HepG2 (cell line): Measurements from ENCODE around the gene NOB1. TPM values are rescaled to one million over a fixed set of nuclear protein-coding genes. Genes with fewer than 3 reads are reported as not detected.

Experiments
- BORCS8-MEF2B ChIP-seq: sonication (generic); formaldehyde crosslinking; IDR thresholded peaks from 2 replicates; pipeline ENCODE4 v1.8.0; 2022; ENCODE audit warnings: mild to moderate bottlenecking, missing genetic modification reagents
- CC2D1A ChIP-seq: sonication (generic); formaldehyde crosslinking; IDR thresholded peaks from 2 replicates; pipeline ENCODE4 v1.8.1; 2023; ENCODE audit warnings: mild to moderate bottlenecking, missing genetic modification reagents
- CEBPG ChIP-seq: IDR thresholded peaks from 2 replicates; pipeline ENCODE4 v1.6.1; 2016
- EED ChIP-seq: sonication (generic); formaldehyde crosslinking; IDR thresholded peaks from 2 replicates; pipeline ENCODE4 v1.5.0; 2020; ENCODE audit warnings: mild to moderate bottlenecking, missing genetic modification reagents
- ELF3 ChIP-seq: IDR thresholded peaks from 2 replicates; pipeline ENCODE4 v1.6.1; 2016; ENCODE audit warnings: missing genetic modification reagents, missing compliant biosample characterization
- EP300 ChIP-seq, 3 experiments: sonication (generic) in 1 of 3; formaldehyde crosslinking in 1 of 3; IDR thresholded peaks; 2 replicates each; pipeline versions ENCODE4 v1.5.1 to v1.6.1; 2011 to 2020; ENCODE audit warnings: low read depth in 2 of 3, low read length in 2 of 3, borderline replicate concordance in 1 of 3, improper control_type of control experiment in 1 of 3, mild to moderate bottlenecking in 1 of 3, missing genetic modification reagents in 1 of 3, moderate library complexity in 1 of 3
- GATAD1 ChIP-seq: IDR thresholded peaks from 2 replicates; pipeline ENCODE4 v1.6.1; 2016; ENCODE audit warnings: missing genetic modification reagents, missing compliant biosample characterization
- HHEX ChIP-seq: IDR thresholded peaks from 2 replicates; pipeline ENCODE4 v1.6.1; 2016; ENCODE audit warnings: control low read depth
- HIVEP1 ChIP-seq: sonication (generic); formaldehyde crosslinking; IDR thresholded peaks from 2 replicates; pipeline ENCODE4 v1.4.0; 2020; ENCODE audit warnings: mild to moderate bottlenecking, missing genetic modification reagents
- IKZF4 ChIP-seq: sonication (generic); formaldehyde crosslinking; IDR thresholded peaks from 2 replicates; pipeline ENCODE4 v1.5.1; 2020; ENCODE audit warnings: borderline replicate concordance, mild to moderate bottlenecking, low read depth, missing genetic modification reagents; ENCODE audit errors: not compliant biosample characterization
- KAT7 ChIP-seq: IDR thresholded peaks from 2 replicates; pipeline ENCODE4 v1.6.1; 2018; ENCODE audit warnings: borderline replicate concordance, missing compliant biosample characterization
- MAFG ChIP-seq: sonication (generic); formaldehyde crosslinking; IDR thresholded peaks from 2 replicates; pipeline ENCODE4 v1.5.1; 2020; ENCODE audit warnings: mild to moderate bottlenecking, missing genetic modification reagents
- MEIS2 ChIP-seq: sonication (generic); formaldehyde crosslinking; IDR thresholded peaks from 2 replicates; pipeline ENCODE4 v1.9.0; 2021; ENCODE audit warnings: mild to moderate bottlenecking, missing genetic modification reagents
- NR3C1 ChIP-seq: sonication (generic); formaldehyde crosslinking; IDR thresholded peaks from 2 replicates; pipeline ENCODE4 v1.4.0; 2020; ENCODE audit warnings: missing genetic modification reagents
- PCBP2 ChIP-seq: fragments of 200-400 bp; formaldehyde crosslinking; optimal IDR thresholded peaks from 2 replicates; pipeline ENCODE3; 2018; ENCODE audit warnings: low read length, low read depth; ENCODE audit not compliant: poor library complexity, severe bottlenecking
- PHF5A ChIP-seq: IDR thresholded peaks from one replicate; pipeline ENCODE4 v1.6.1; 2018; ENCODE audit warnings: low read depth, missing genetic modification reagents; ENCODE audit not compliant: unreplicated experiment
- SMAD9 ChIP-seq: sonication (generic); formaldehyde crosslinking; IDR thresholded peaks from 2 replicates; pipeline ENCODE4 v1.5.1; 2020; ENCODE audit warnings: mild to moderate bottlenecking, missing genetic modification reagents
- SMYD3 ChIP-seq: sonication (generic); formaldehyde crosslinking; IDR thresholded peaks from 2 replicates; pipeline ENCODE4 v1.8.1; 2023; ENCODE audit warnings: mild to moderate bottlenecking, missing genetic modification reagents
- SRF ChIP-seq: IDR thresholded peaks from 2 replicates; pipeline ENCODE4 v1.6.1; 2011; ENCODE audit warnings: mild to moderate bottlenecking, low read depth, low read length, moderate library complexity
- ZNF383 ChIP-seq: sonication (generic); formaldehyde crosslinking; IDR thresholded peaks from 2 replicates; pipeline ENCODE4 v1.4.0; 2020; ENCODE audit warnings: missing genetic modification reagents, mild to moderate bottlenecking, borderline replicate concordance
- ZNF496 ChIP-seq: sonication (generic); formaldehyde crosslinking; IDR thresholded peaks from 2 replicates; pipeline ENCODE4 v1.8.1; 2023; ENCODE audit warnings: mild to moderate bottlenecking, moderate library complexity, missing genetic modification reagents; ENCODE audit not compliant: insufficient replicate concordance
- ZSCAN21 ChIP-seq: sonication (generic); formaldehyde crosslinking; IDR thresholded peaks from 2 replicates; pipeline ENCODE4 v1.8.0; 2022; ENCODE audit warnings: mild to moderate bottlenecking, missing genetic modification reagents, moderate library complexity, borderline replicate concordance
- polyA plus RNA-seq, 8 experiments: library from polyadenylated mRNA; depleted of rRNA in 3 of 8; stranded (reverse) in 7 of 8; unstranded in 1 of 8; fragments of >200 nt; fragmentation: Illumina TruSeq in 4 of 8; extraction: Trizol in 4 of 8; gene quantifications; 2 replicates each; pipeline versions ENCODE4 v1.2.1 to v1.2.3, GENCODE V29; 2011 to 2016; ENCODE audit warnings: low read depth in 4 of 8, missing spikeins in 1 of 8, mixed read lengths in 1 of 8; ENCODE audit not compliant: insufficient read depth in 1 of 8
- total RNA-seq, 5 experiments: library from RNA; depleted of rRNA; stranded (reverse); fragments of >200 nt; fragmentation: Illumina TruSeq; extraction: Trizol; gene quantifications; 2 replicates each; pipeline ENCODE4 v1.2.3, GENCODE V29; 2016; ENCODE audit warnings: low read depth in 1 of 5
- TF ChIP-seq, protein P1 (sequence below): conservative IDR thresholded peaks from 2 replicates; pipeline ENCODE4 v1.6.1; 2018; ENCODE audit warnings: missing genetic modification reagents
- TF ChIP-seq, protein P2 (sequence below): IDR thresholded peaks from 2 replicates; pipeline ENCODE4 v1.6.1; 2016; ENCODE audit warnings: low read depth, missing genetic modification reagents, missing compliant biosample characterization

The NOB1 gene
- total and polyA plus RNA-seq, 2 of the 13 experiments (the other 11 are each of a cell fraction or from before 2014, with no cell fraction given): 47.1 to 162 TPM

DNA sequence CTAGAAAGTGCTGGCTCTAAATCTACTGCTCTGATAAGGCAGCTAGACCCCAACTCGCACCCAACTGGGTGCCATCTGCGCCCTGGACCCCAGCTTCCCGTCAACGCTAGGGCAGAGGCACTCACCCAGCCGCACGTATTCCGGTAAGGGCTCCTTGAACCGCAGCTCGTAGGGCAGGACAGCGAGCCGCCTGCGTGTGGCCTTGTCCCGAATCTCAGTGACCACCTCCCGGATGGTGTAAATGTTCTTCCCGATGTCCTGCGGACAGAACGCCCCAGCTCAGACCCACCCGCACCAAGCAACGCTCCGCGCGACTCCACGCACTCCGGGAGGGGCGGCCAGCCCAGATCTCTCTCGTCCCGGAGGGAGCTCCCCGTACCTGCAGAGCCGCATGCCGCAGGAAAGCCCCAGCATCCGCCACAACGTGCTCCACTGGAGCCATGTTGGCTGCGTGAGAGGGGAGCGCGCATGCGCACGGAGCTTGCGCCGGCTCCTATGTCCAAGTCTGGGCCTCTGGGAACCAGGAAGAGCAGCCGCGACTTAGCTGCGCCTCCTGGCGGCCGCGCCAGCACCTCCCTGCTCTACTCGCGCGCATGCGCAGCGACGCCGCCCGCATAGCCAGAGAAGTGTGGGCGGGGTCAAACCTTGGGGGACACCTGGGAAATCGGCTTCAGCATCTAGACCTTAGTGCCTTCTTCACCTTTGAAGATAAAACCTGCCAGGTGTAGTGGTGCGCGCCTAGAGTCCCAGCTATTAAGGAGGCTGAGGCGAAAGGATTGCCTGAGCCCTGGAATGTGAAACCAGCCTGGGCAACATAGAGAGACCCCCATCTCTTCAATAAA, at the start of gene NOB1 (continued):
- TF ChIP-seq KAT7 (CRISPR knock-in tag) (peak; percentile 95; the same call in 1 of the 2 replicates), HIVEP1 (peak; percentile 94), ZSCAN21 (CRISPR knock-in tag) (peak; percentile 95), PHF5A (CRISPR knock-in tag) (peak; percentile 95), EED (CRISPR knock-in tag) (peak; percentile 96), BORCS8-MEF2B (CRISPR knock-in tag) (peak; percentile 97), MAFG (CRISPR knock-in tag) (no peak), IKZF4 (CRISPR knock-in tag) (peak; percentile 85), NR3C1 (CRISPR knock-in tag) (no peak), SRF (peak; percentile 17; the same call in 1 of the 2 replicates), CC2D1A (peak; percentile 83; the same call in 1 of the 2 replicates), ZNF496 (no peak), ZNF383 (no peak), GATAD1 (CRISPR knock-in tag) (peak; percentile 93), SMYD3 (peak; percentile 92; the same call in 1 of the 2 replicates), SMAD9 (peak; percentile 85; the same call in 1 of the 2 replicates), ELF3 (CRISPR knock-in tag) (peak; percentile 98), EP300 (IDR thresholded peaks at IDR 0.05; ENCODE audit: low read depth in 2 of 2, low read length in 2 of 2) (no peak), EP300 (CRISPR knock-in tag; IDR thresholded peaks at IDR 0.05; ENCODE audit: borderline replicate concordance) (no peak), HHEX (CRISPR knock-in tag) (0 out of 2 replicates have a peak, but pooled peaks have one; percentile 21), MEIS2 (CRISPR knock-in tag) (peak; percentile 66), PCBP2 (no peak), CEBPG (CRISPR knock-in tag) (peak; percentile 35)
- TF ChIP-seq, protein P1, sequence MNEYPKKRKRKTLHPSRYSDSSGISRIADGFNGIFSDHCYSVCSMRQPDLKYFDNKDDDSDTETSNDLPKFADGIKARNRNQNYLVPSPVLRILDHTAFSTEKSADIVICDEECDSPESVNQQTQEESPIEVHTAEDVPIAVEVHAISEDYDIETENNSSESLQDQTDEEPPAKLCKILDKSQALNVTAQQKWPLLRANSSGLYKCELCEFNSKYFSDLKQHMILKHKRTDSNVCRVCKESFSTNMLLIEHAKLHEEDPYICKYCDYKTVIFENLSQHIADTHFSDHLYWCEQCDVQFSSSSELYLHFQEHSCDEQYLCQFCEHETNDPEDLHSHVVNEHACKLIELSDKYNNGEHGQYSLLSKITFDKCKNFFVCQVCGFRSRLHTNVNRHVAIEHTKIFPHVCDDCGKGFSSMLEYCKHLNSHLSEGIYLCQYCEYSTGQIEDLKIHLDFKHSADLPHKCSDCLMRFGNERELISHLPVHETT (CRISPR knock-in tag): peak; percentile 66; the same call in 1 of the 2 replicates
- TF ChIP-seq, protein P2, sequence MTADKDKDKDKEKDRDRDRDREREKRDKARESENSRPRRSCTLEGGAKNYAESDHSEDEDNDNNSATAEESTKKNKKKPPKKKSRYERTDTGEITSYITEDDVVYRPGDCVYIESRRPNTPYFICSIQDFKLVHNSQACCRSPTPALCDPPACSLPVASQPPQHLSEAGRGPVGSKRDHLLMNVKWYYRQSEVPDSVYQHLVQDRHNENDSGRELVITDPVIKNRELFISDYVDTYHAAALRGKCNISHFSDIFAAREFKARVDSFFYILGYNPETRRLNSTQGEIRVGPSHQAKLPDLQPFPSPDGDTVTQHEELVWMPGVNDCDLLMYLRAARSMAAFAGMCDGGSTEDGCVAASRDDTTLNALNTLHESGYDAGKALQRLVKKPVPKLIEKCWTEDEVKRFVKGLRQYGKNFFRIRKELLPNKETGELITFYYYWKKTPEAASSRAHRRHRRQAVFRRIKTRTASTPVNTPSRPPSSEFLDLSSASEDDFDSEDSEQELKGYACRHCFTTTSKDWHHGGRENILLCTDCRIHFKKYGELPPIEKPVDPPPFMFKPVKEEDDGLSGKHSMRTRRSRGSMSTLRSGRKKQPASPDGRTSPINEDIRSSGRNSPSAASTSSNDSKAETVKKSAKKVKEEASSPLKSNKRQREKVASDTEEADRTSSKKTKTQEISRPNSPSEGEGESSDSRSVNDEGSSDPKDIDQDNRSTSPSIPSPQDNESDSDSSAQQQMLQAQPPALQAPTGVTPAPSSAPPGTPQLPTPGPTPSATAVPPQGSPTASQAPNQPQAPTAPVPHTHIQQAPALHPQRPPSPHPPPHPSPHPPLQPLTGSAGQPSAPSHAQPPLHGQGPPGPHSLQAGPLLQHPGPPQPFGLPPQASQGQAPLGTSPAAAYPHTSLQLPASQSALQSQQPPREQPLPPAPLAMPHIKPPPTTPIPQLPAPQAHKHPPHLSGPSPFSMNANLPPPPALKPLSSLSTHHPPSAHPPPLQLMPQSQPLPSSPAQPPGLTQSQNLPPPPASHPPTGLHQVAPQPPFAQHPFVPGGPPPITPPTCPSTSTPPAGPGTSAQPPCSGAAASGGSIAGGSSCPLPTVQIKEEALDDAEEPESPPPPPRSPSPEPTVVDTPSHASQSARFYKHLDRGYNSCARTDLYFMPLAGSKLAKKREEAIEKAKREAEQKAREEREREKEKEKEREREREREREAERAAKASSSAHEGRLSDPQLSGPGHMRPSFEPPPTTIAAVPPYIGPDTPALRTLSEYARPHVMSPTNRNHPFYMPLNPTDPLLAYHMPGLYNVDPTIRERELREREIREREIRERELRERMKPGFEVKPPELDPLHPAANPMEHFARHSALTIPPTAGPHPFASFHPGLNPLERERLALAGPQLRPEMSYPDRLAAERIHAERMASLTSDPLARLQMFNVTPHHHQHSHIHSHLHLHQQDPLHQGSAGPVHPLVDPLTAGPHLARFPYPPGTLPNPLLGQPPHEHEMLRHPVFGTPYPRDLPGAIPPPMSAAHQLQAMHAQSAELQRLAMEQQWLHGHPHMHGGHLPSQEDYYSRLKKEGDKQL: 0 out of 2 replicates have a peak, but pooled peaks have one; percentile 68
